WTC11 (cell line): ENCODE measurements around the gene SST. TPM values are rescaled to one million over a fixed set of nuclear protein-coding genes. Genes with fewer than 3 reads are reported as not detected.

Source experiments
- ATAC-seq: fragments of 200-7000 bp; cut with Tn5 transposase; 2 replicates; pipeline ENCODE4 v1.10.0; 2021; ENCODE audit warnings: mild to moderate bottlenecking, moderate library complexity
- CTCF ChIA-PET: fragments of 300-600 bp; sonication (Branson Sonifier 250); formaldehyde crosslinking; loops from one replicate; lab custom pipeline; 2021; ENCODE audit warnings: antibody characterized with exemption; lab: Charles Lee
- POLR2A ChIA-PET: fragments of 350-600 bp; sonication (Branson Sonifier 250); formaldehyde crosslinking; loops from one replicate; lab custom pipeline; 2021; ENCODE audit warnings: antibody characterized with exemption; lab: Charles Lee
- DNase-seq: peaks from one replicate; pipeline ENCODE4 v3.0.0; 2021; ENCODE audit warnings: low spot score
- H3K27ac Mint-ChIP-seq: 2 replicates; pipeline ENCODE4 v1.8.0; 2021; ENCODE audit warnings: mixed read lengths
- H3K27me3 Mint-ChIP-seq: 2 replicates; pipeline ENCODE4 v1.8.0; 2021; ENCODE audit warnings: low read depth, mild to moderate bottlenecking, moderate library complexity, mixed read lengths
- H3K36me3 Mint-ChIP-seq: 2 replicates; pipeline ENCODE4 v1.8.0; 2021; ENCODE audit warnings: mixed read lengths
- H3K4me1 Mint-ChIP-seq: 2 replicates; pipeline ENCODE4 v1.8.0; 2022; ENCODE audit warnings: mixed read lengths
- H3K4me3 Mint-ChIP-seq: 2 replicates; pipeline ENCODE4 v1.8.0; 2021; ENCODE audit warnings: mild to moderate bottlenecking, moderate library complexity, mixed read lengths
- H3K9me3 Mint-ChIP-seq: 2 replicates; pipeline ENCODE4 v1.8.0; 2021; ENCODE audit warnings: mixed read lengths
- AFF4 ChIP-seq: sonication (generic); formaldehyde crosslinking; IDR thresholded peaks from 2 replicates; pipeline ENCODE4 v1.8.1; 2023; ENCODE audit warnings: mild to moderate bottlenecking, missing genetic modification reagents, borderline replicate concordance
- GRHL2 ChIP-seq: fragments of 250-450 bp; sonication (Bioruptor Pico); IDR thresholded peaks from 2 replicates; pipeline ENCODE4 v1.8.0; 2022; ENCODE audit warnings: mild to moderate bottlenecking, moderate library complexity; ENCODE audit not compliant: insufficient replicate concordance, severe bottlenecking
- HMGA2 ChIP-seq: fragments of 250-450 bp; sonication (Bioruptor Pico); IDR thresholded peaks from 2 replicates; pipeline ENCODE4 v1.4.0; 2021; ENCODE audit warnings: mild to moderate bottlenecking, moderate library complexity
- NFE2L1 ChIP-seq: sonication (generic); formaldehyde crosslinking; IDR thresholded peaks from 2 replicates; pipeline ENCODE4 v1.8.1; 2023; ENCODE audit warnings: missing genetic modification reagents
- RORB ChIP-seq: fragments of 250-450 bp; sonication (Bioruptor Pico); IDR thresholded peaks from 2 replicates; pipeline ENCODE4 v1.9.0; 2021; ENCODE audit warnings: mild to moderate bottlenecking
- TEAD1 ChIP-seq: sonication (generic); formaldehyde crosslinking; IDR thresholded peaks from 2 replicates; pipeline ENCODE4 v1.8.0; 2022; ENCODE audit warnings: mild to moderate bottlenecking, missing genetic modification reagents
- ZNF138 ChIP-seq: sonication (generic); formaldehyde crosslinking; conservative IDR thresholded peaks from 2 replicates; pipeline ENCODE4 v1.8.1; 2022; ENCODE audit warnings: mild to moderate bottlenecking, moderate library complexity, missing genetic modification reagents
- ZNF512 ChIP-seq: sonication (generic); formaldehyde crosslinking; IDR thresholded peaks from 2 replicates; pipeline ENCODE4 v1.8.1; 2022; ENCODE audit warnings: missing genetic modification reagents, borderline replicate concordance
- ZNF532 ChIP-seq: fragments of 250-450 bp; sonication (Bioruptor Pico); IDR thresholded peaks from 2 replicates; pipeline ENCODE4 v1.9.0; 2021; ENCODE audit warnings: mild to moderate bottlenecking, borderline replicate concordance
- total RNA-seq: library from RNA; stranded (reverse); gene quantifications from 3 replicates; pipeline ENCODE4 v1.2.3, GENCODE V29; 2021
- TF ChIP-seq, protein P1 (sequence below): sonication (generic); formaldehyde crosslinking; IDR thresholded peaks from 2 replicates; pipeline ENCODE4 v1.8.0; 2023; ENCODE audit warnings: missing genetic modification reagents

SST gene
- total RNA-seq, 1 experiment from 2014 or later, result 0.70 TPM

DNA sequence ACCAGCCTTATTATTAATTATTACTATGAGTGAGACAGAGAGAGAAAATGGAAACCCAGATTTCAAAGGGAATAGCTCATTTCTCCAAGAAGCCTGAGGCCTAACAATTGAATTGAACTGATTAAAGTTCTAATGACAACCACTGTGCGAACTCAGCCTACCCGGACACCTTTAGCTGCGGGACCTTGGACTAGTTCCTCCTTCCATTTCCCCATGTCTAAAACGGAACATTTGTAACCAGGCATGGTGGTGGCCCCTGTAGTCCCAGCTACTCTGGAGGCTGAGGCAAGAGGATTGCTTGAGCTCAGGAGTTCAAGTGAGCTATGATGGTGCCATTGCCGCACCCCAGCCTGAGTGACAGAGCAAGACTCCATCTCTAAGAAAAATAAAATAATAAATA, 48.6 kb upstream of the SST start:
- ATAC-seq, result no peak
- Mint-ChIP-seq H3K4me1 (peaks cover 32% of the 10 kb centered on the region), H3K27me3 (peaks cover 9% of the 10 kb centered on the region; the same call in 1 of the 2 replicates), H3K27ac (no peak overlapping the region), H3K36me3 (peaks cover 26% of the 10 kb centered on the region), H3K4me3 (no peak overlapping the region), H3K9me3 (no peaks in the 10 kb centered on the region)
- ChIA-PET CTCF (interaction anchor here (0.7 to 3.6 kb wide), 8 partner anchors 8 to 1236 kb away, joined by 3 to 17 read pairs (median 6); no protein-coding TSS in a partner anchor), POLR2A (no interaction called here)
- TF ChIP-seq RORB (CRISPR knock-in tag) (no peak), HMGA2 (CRISPR knock-in tag) (peak; percentile 49; the same call in 1 of the 2 replicates), ZNF138 (CRISPR knock-in tag) (no peak), TEAD1 (CRISPR knock-in tag) (no peak), ZNF532 (CRISPR knock-in tag) (no peak), GRHL2 (CRISPR knock-in tag) (no peak), NFE2L1 (CRISPR knock-in tag) (no peak)
- TF ChIP-seq, protein P1, sequence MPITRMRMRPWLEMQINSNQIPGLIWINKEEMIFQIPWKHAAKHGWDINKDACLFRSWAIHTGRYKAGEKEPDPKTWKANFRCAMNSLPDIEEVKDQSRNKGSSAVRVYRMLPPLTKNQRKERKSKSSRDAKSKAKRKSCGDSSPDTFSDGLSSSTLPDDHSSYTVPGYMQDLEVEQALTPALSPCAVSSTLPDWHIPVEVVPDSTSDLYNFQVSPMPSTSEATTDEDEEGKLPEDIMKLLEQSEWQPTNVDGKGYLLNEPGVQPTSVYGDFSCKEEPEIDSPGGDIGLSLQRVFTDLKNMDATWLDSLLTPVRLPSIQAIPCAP (CRISPR knock-in tag), result no peak
- no peak for DNase-seq

DNA sequence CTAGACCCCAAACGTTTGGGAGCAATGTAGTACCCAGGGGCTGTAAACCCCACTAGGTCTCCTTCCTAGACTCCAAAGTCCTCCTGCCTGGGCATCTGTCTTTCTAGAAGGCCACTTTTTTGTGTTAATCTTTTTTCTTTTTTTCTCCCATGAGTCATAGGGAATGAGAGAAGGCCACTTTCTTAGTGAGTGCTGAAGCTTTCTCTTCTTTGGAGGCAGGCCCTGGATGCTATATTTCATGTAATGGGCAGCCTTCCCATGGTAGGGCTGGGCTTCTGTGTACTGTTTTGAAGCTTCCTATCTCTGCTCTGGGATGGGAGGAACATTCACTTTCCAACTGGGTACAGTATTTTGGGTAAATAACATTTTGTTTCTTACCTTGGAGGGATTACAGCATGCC, 47.4 kb upstream of the SST start:
- POLR2A ChIA-PET, result no interaction called here
- DNase-seq, result no peak
- CTCF ChIA-PET, result interaction anchor here (2.8 to 3.6 kb wide), 2 partner anchors 38 to 398 kb away, joined by 15 to 17 read pairs; no protein-coding TSS in a partner anchor
- Mint-ChIP-seq H3K4me1 (peaks cover 28% of the 10 kb centered on the region), H3K36me3 (peaks cover 15% of the 10 kb centered on the region), H3K27ac (no peak overlapping the region), H3K27me3 (peaks cover 9% of the 10 kb centered on the region; the same call in 1 of the 2 replicates), H3K9me3 (peaks cover 5% of the 10 kb centered on the region; the same call in 1 of the 2 replicates), H3K4me3 (no peak overlapping the region)
- no peak for TF ChIP-seq AFF4 (CRISPR knock-in tag)
- no peak for TF ChIP-seq ZNF512 (CRISPR knock-in tag)
- no peak for ATAC-seq
